Osteoblast (primary cell): ENCODE measurements around the gene SCYGR5. TPM values are rescaled to one million over a fixed set of nuclear protein-coding genes. Genes with fewer than 3 reads are reported as not detected.
A peak's percentile ranks its signal among the peaks of the same experiment; 100 is the strongest.

Experiments used
- DNase-seq: peaks from one replicate; pipeline ENCODE4 v3.0.0; 2011; ENCODE audit warnings: low spot score, mixed read lengths; ENCODE audit not compliant: insufficient read length; ENCODE audit errors: missing footprints
- H2AFZ ChIP-seq: 2 replicates; pipeline ENCODE4 v1.6.0; 2011; ENCODE audit warnings: mild to moderate bottlenecking, low read length
- H3K27ac ChIP-seq: 2 replicates; pipeline ENCODE4 v1.5.1; 2011; ENCODE audit warnings: mild to moderate bottlenecking, low read depth, low read length, moderate library complexity
- H3K27me3 ChIP-seq: 2 replicates; pipeline ENCODE4 v1.6.0; 2012; ENCODE audit warnings: mild to moderate bottlenecking, control low read depth, inconsistent platforms, low read length, moderate library complexity; ENCODE audit not compliant: insufficient read depth
- H3K36me3 ChIP-seq: 2 replicates; pipeline ENCODE4 v1.5.1; 2011; ENCODE audit warnings: mild to moderate bottlenecking, low read length, control low read depth, moderate library complexity; ENCODE audit not compliant: insufficient read depth
- H3K4me1 ChIP-seq: 2 replicates; pipeline ENCODE4 v1.5.1; 2011; ENCODE audit warnings: mild to moderate bottlenecking, low read length, control low read depth, moderate library complexity; ENCODE audit not compliant: insufficient read depth
- H3K4me2 ChIP-seq: 2 replicates; pipeline ENCODE4 v1.6.0; 2011; ENCODE audit warnings: mild to moderate bottlenecking, low read length; ENCODE audit not compliant: insufficient read depth
- H3K4me3 ChIP-seq: fragments of 200-600 bp; sonication (generic); 3 replicates; pipeline ENCODE4 v1.5.1; 2012; ENCODE audit warnings: mild to moderate bottlenecking, low read length, inconsistent platforms; ENCODE audit not compliant: insufficient read depth
- H3K79me2 ChIP-seq: 2 replicates; pipeline ENCODE4 v1.6.0; 2012; ENCODE audit warnings: mild to moderate bottlenecking, low read length, control low read depth, inconsistent platforms; ENCODE audit not compliant: insufficient read depth
- H3K9me3 ChIP-seq: 2 replicates; pipeline ENCODE4 v1.5.1; 2011; ENCODE audit warnings: low read depth, low read length, control low read depth
- H4K20me1 ChIP-seq: 2 replicates; pipeline ENCODE4 v1.6.0; 2012; ENCODE audit warnings: mild to moderate bottlenecking, low read length, control low read depth; ENCODE audit not compliant: insufficient read depth
- CTCF ChIP-seq: IDR thresholded peaks from 2 replicates; pipeline ENCODE4 v1.5.1; 2011; ENCODE audit warnings: mild to moderate bottlenecking, low read depth, low read length, moderate library complexity; ENCODE audit errors: extremely low read depth
- total RNA-seq: library from RNA; depleted of rRNA; stranded (reverse); fragments of >200 nt; gene quantifications from 2 replicates; pipeline ENCODE4 v1.2.3, GENCODE V29; 2012

The SCYGR5 gene
- total RNA-seq, 1 donor, result not detected

- H3K4me2 ChIP-seq, result no peak overlapping the region
- no peaks in the 10 kb centered on the region for H3K9me3 ChIP-seq
- H3K79me2 ChIP-seq, result no peaks in the 10 kb centered on the region
- no peak overlapping the region for H2AFZ ChIP-seq
- no peak overlapping the region for H3K27ac ChIP-seq
- no peak for DNase-seq
- no peak for TF ChIP-seq CTCF
- no peak overlapping the region for H3K4me3 ChIP-seq
- H4K20me1 ChIP-seq, result no peaks in the 10 kb centered on the region
- H3K36me3 ChIP-seq, result no peaks in the 10 kb centered on the region
- H3K4me1 ChIP-seq, result no peaks in the 10 kb centered on the region
- no peaks in the 10 kb centered on the region for H3K27me3 ChIP-seq
Observed at GRCh38 chr2:227632827-227633226, 33.8 kb upstream of the SCYGR5 start.

- no peak overlapping the region for H3K27ac ChIP-seq
- no peak for TF ChIP-seq CTCF
- H3K36me3 ChIP-seq, result no peaks in the 10 kb centered on the region
- H3K4me2 ChIP-seq, result no peak overlapping the region
- H4K20me1 ChIP-seq, result no peaks in the 10 kb centered on the region
- no peak for DNase-seq
- no peaks in the 10 kb centered on the region for H3K79me2 ChIP-seq
- H3K9me3 ChIP-seq, result no peaks in the 10 kb centered on the region
- H3K27me3 ChIP-seq, result no peaks in the 10 kb centered on the region
- no peaks in the 10 kb centered on the region for H3K4me1 ChIP-seq
- no peak overlapping the region for H2AFZ ChIP-seq
- H3K4me3 ChIP-seq, result no peak overlapping the region
Observed at GRCh38 chr2:227634201-227634600, 32.4 kb upstream of the SCYGR5 start.

GRCh38 chr2:227642656-227643055, 23.9 kb upstream of the SCYGR5 start:
- Histone ChIP-seq H2AFZ (peak overlapping the region; percentile 7), H3K4me3 (no peak overlapping the region), H3K79me2 (no peaks in the 10 kb centered on the region), H3K27me3 (no peaks in the 10 kb centered on the region), H3K4me2 (peak overlapping the region; percentile 45), H3K9me3 (no peaks in the 10 kb centered on the region), H3K36me3 (no peaks in the 10 kb centered on the region), H4K20me1 (no peaks in the 10 kb centered on the region), H3K27ac (no peak overlapping the region), H3K4me1 (peaks cover 9% of the 10 kb centered on the region)
- no peak for TF ChIP-seq CTCF
- no peak for DNase-seq

DNA sequence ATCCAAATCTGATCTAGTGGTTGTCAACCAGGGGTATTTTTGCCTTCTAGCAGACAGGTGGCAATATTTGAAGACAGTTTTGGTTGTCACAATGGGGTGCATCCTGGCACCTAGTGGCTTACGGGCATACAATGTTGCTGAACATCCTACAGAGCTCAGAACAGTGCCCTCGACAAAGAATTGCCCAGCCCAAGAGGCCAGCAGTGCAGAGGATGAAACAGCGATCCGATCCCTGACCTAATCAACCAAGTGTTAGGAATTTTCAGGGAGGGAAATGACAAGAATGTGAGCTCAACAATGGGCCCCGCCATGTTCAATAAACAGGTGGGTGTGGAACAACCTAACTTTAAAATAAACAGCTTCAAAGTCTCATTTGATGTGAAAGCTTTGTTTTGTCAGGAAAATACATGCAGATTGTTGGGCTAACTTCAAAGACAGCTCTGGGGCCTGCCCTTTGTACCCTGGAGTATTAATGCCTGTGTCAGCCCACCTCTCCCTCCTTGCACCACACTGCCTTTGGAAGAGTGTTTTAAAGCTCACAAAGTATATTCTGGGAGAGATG, 22.5 kb upstream of the SCYGR5 start:
- Histone ChIP-seq H2AFZ (no peak overlapping the region), H3K4me1 (peaks cover 9% of the 10 kb centered on the region), H3K4me3 (no peak overlapping the region), H3K9me3 (no peaks in the 10 kb centered on the region), H4K20me1 (no peaks in the 10 kb centered on the region), H3K27me3 (no peaks in the 10 kb centered on the region), H3K4me2 (no peak overlapping the region), H3K36me3 (no peaks in the 10 kb centered on the region), H3K79me2 (no peaks in the 10 kb centered on the region), H3K27ac (no peak overlapping the region)
- TF ChIP-seq CTCF, result no peak
- DNase-seq, result no peak
